ENCODE results near the gene LRTM1. TPM values are rescaled to one million over a fixed set of nuclear protein-coding genes. Genes with fewer than 3 reads are reported as not detected.

LRTM1 gene
- total RNA-seq, 1 experiment from 2014 or later, result not detected

DNA sequence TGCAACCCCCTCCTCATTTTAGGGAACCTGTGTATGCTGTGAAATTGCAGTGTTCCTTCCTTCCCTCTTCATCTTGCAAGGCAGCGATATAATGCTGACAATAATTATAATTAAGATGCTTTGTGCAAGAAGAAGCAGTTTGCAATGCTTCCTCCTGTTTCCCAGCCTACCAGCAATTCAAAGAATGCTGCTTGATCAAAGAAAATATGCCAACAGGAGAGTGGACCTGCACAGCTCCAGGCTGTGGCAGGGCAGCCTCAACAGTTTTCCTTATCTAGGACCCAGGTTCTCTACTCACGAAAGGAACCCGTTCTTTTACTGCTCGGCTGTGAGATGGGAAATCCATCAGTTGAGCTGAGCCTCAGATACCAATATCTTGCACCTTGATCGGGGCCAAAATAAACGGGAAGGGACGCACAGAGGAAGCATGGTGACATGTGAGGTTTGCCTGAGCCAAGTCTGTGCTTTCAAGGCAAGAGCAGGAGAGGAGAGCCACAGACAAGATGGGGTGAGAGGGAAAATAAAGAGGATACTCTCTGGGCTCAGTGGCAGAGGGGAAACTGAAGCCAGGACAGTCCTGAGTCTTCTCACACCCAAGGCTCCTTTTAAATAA lies 22.6 kb upstream of the LRTM1 start:
- Histone ChIP-seq H3T11ph (ENCODE audit: low read length) (no peak overlapping the region), H2BK120ac (ENCODE audit: low read depth, low read length, poor library complexity, severe bottlenecking) (no peak overlapping the region), H2AK5ac (ENCODE audit: insufficient read length, low read length) (no peak overlapping the region), H2BK20ac (ENCODE audit: low read depth, low read length, poor library complexity, severe bottlenecking) (no peak overlapping the region), H3K56ac (ENCODE audit: insufficient read length, low read depth, low read length) (no peak overlapping the region), H3K9me3 (ENCODE audit: control insufficient read depth, low read depth, low read length) (no peaks in the 10 kb centered on the region), H3K18ac (ENCODE audit: insufficient read length, low read depth, low read length) (no peak overlapping the region), H3K4ac (ENCODE audit: low read depth, low read length) (no peak overlapping the region), H2BK15ac (ENCODE audit: low read depth, low read length) (no peak overlapping the region), H3K27me3 (ENCODE audit: insufficient read depth, low read length) (no peaks in the 10 kb centered on the region), H3K27ac (ENCODE audit: insufficient read length, low read depth, low read length) (no peak overlapping the region), H3K14ac (ENCODE audit: insufficient read depth, low read length) (no peak overlapping the region), H4K8ac (replicated peaks; ENCODE audit: insufficient read length, low read depth, low read length) (no peak overlapping the region), H2BK12ac (ENCODE audit: insufficient read length, low read depth, low read length) (no peak overlapping the region), H2AFZ (ENCODE audit: low read length) (no peak overlapping the region), H3K79me2 (ENCODE audit: insufficient read depth, low read length) (no peaks in the 10 kb centered on the region), H3K79me1 (ENCODE audit: insufficient read depth, low read depth, low read length, poor library complexity, severe bottlenecking) (no peaks in the 10 kb centered on the region), H4K5ac (ENCODE audit: insufficient read length, low read depth, low read length) (no peak overlapping the region), H3K4me1 (ENCODE audit: insufficient read depth, low read length) (peaks cover 6% of the 10 kb centered on the region), H4K20me1 (ENCODE audit: control insufficient read depth, insufficient read depth, insufficient read length) (no peaks in the 10 kb centered on the region), H4K91ac (ENCODE audit: insufficient read length, low read depth, low read length) (no peak overlapping the region), H3K9ac (ENCODE audit: extremely low read depth, insufficient read length, low read length) (no peak overlapping the region), H3K23ac (ENCODE audit: insufficient read length, low read depth, low read length) (no peak overlapping the region), H3K4me2 (ENCODE audit: insufficient read depth, insufficient read length, low read length) (no peak overlapping the region), H2BK5ac (ENCODE audit: insufficient read length, low read length) (no peak overlapping the region), H3K23me2 (ENCODE audit: insufficient read length, low read depth, low read length, poor library complexity, severe bottlenecking) (no peaks in the 10 kb centered on the region)
- no peak overlapping the region for H3K4me3 Mint-ChIP-seq
- no peaks in the 10 kb centered on the region for H3K27me3 Mint-ChIP-seq (ENCODE audit: low read depth)
- H3K4me1 Mint-ChIP-seq, result peaks cover 23 to 25% of the 10 kb centered on the region in 2 experiments
- H3K27ac Mint-ChIP-seq, result no peak overlapping the region; a peak in 2 of 7 replicates
- H3K36me3 Mint-ChIP-seq (ENCODE audit: insufficient read depth in 1 of 3, low read depth in 3 of 3), result no peaks in the 10 kb centered on the region
- H3K9me3 Mint-ChIP-seq, result no peaks in the 10 kb centered on the region
- no CpG with 5 or more reads among the region's 7 CpGs for WGBS (ENCODE audit: extremely low coverage, insufficient read length, low lambda C conversion rate)
- TF ChIP-seq, protein P1, sequence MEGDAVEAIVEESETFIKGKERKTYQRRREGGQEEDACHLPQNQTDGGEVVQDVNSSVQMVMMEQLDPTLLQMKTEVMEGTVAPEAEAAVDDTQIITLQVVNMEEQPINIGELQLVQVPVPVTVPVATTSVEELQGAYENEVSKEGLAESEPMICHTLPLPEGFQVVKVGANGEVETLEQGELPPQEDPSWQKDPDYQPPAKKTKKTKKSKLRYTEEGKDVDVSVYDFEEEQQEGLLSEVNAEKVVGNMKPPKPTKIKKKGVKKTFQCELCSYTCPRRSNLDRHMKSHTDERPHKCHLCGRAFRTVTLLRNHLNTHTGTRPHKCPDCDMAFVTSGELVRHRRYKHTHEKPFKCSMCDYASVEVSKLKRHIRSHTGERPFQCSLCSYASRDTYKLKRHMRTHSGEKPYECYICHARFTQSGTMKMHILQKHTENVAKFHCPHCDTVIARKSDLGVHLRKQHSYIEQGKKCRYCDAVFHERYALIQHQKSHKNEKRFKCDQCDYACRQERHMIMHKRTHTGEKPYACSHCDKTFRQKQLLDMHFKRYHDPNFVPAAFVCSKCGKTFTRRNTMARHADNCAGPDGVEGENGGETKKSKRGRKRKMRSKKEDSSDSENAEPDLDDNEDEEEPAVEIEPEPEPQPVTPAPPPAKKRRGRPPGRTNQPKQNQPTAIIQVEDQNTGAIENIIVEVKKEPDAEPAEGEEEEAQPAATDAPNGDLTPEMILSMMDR (conservative IDR thresholded peaks at IDR 0.05), result no peak
- DNase-seq, result no peak

All from H9 (cell line).